ENCODE results near the gene MEGF11.

DNA sequence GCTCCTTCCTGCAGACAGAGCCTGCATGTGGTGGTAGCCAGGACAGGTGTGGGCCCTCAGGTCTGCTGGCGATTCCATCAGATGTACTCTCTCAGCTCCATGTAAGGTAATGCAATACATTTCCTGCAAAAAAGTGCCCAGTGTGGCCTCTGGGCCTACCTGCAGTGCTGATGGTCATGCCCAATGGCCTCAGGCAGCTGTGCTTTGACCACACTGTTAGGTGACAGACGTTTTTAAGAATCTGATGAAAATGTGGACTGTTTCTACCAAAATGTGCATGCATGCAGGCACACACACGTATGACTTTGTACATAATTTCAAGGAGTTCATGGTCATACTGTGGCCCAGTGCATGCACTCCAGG lies 231.4 kb downstream of the MEGF11 start:
- no peak for TF ChIP-seq CTCF (IDR thresholded peaks at IDR 0.05)
- no peak for TF ChIP-seq POLR2AphosphoS5 (IDR thresholded peaks at IDR 0.05)
- TF ChIP-seq POLR2A (IDR thresholded peaks at IDR 0.05), result no peak
